Central memory CD4-positive, alpha-beta T cell (primary cell): ENCODE measurements around the gene MORF4L2.
"Not testable (repeated sequence)": the region's sequence is repeated elsewhere in the genome, so short reads cannot be mapped to it uniquely, and the experiment has no call there.

Source experiments
- DNase-seq: peaks from one replicate; pipeline ENCODE4 v3.0.0; 2022

MORF4L2 gene

GRCh38 chrX:103678199-103678993, 8.1 kb downstream of the MORF4L2 start:
- no peak for DNase-seq

- no peak for DNase-seq
Measured at GRCh38 chrX:103674531-103675454, 11.7 kb downstream of the MORF4L2 start.

DNA sequence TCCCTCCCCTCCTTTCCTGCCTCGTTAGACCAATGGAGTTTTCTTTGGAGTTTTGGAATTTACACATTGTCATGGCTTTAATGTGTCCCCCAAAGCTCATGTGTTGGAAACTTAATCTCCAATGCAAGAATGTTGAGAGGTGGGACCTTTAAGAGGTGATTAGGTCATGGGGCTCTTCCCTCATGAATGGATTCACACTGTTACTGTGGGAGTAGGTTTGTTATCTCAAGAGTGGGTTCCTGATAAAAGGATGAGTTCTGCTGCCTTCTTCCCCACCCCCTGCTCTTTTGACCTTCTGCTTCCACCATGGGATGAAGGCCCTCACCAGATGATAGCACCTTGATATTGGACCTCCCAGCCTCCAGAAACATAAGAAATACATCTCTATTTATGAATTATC, 16.8 kb downstream of the MORF4L2 start:
- no peak for DNase-seq

DNA sequence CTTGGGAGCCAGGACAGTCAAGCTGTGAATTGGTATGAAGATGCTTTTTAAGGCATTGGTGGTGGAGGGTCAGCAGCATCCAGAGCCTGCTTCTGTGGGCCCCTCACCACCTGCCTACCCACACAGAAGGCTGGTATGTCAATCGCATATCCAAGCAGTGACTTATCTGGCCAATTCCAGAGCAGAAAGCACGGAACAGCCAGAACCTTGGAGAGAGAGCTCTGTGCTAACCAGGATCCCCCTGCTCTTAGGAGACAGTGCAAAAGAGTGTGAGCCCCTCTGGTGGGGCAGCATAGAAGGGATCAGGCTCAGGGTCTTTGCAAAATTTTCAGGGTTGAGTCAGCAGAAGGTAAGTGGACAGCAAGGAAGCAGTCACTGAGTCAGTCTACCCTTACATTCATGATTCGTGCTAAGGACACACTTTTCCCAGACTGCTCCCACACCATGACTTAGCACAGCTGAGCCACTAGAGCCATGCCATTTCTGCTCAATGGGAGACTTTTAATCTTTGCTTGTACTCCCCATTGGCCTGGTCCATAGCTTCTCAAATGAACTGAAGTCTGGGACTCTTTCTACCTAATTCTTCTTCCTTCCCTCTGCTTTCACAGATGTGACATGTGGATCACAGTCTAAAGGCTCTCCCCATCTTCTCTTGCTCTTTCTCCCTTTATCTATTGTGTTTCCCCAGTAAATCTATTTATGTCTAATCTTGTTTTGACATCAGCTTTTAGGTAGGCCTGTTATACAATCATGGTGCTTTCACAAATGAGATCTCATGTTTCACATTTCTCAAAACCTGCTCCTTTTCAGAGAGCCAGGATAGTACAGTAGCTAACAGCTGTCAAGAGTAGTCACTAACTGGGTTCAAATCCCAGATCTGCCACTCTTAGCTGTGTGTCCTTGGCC, 20.0 kb downstream of the MORF4L2 start:
- no peak for DNase-seq

GRCh38 chrX:103663981-103664762, 22.3 kb downstream of the MORF4L2 start:
- no peak for DNase-seq

DNA sequence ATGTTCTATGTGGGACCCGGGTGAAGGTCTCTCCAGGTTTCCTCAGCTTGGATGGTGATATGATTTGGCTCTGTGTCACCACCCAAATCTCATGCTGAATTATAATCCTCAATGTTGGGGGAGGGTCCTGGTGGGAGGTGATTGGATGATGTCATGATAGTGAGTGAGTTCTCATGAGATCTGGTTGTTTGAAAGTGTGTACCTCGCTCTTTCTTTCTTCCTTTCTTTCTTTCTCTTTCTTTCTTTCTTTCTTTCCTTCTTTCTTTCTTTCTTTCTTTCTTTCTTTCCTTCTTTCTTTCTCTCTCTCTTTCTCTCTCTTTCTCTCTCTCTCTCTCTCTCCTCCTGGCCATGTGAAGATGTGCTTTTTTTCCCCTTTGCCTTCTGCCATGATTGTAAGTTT, 27.0 kb downstream of the MORF4L2 start:
- DNase-seq, result not testable (repeated sequence)

DNA sequence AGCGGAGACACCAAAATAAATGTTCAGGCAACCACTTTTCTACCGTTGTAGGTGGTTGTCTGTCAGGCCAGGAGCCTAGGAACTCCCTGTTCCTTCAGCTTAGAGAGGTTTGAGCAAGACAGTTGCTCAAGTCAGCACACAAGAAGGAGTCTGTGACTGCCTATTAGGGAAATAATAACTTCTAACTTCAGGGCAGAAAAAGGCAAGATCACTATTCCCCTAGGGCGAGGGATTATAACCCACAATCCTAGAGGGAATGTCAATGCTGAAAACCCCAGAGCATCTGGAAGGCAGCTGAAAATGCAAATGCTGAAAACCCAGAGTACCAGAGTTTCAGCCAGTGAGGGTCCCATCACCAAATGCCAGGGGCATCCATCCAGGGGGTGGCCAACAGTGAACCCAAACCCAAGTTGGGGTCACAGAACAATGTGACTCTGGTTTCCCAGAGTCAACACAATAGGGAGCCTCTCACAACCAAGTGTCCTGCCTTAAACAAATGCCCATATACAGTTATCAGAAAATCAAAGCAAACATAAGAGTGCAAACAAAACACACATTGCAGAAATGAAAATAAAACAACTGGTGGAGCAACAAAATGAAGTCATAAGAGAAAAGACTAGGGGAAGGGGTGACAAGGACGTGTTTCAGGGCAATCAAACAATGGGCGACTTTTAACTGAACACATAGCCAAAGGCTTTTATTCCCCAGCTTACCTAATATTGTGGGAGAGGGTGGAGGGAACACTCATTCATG, 27.6 kb downstream of the MORF4L2 start:
- no peak for DNase-seq

DNA sequence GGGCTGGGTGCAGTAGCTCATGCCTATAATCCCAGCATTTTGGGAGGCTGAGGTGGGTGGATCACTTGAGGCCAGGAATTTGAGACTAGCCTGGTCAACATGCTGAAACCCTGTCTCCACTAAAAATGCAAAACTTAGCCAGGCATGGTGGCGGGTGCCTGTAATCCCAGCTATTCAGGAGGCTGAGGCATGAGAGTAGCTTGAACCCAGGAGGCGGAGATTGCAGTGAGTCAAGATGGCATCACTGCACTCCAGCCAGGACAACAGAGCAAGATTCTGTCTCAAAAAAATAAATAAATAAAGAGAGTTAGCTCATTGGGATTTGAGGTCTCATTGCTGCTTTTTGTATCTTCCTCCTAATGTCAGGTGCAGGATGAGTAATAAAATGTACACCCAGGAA, 29.4 kb downstream of the MORF4L2 start:
- not testable (repeated sequence) for DNase-seq

GRCh38 chrX:103656617-103657016, 29.9 kb downstream of the MORF4L2 start:
- no peak for DNase-seq

DNA sequence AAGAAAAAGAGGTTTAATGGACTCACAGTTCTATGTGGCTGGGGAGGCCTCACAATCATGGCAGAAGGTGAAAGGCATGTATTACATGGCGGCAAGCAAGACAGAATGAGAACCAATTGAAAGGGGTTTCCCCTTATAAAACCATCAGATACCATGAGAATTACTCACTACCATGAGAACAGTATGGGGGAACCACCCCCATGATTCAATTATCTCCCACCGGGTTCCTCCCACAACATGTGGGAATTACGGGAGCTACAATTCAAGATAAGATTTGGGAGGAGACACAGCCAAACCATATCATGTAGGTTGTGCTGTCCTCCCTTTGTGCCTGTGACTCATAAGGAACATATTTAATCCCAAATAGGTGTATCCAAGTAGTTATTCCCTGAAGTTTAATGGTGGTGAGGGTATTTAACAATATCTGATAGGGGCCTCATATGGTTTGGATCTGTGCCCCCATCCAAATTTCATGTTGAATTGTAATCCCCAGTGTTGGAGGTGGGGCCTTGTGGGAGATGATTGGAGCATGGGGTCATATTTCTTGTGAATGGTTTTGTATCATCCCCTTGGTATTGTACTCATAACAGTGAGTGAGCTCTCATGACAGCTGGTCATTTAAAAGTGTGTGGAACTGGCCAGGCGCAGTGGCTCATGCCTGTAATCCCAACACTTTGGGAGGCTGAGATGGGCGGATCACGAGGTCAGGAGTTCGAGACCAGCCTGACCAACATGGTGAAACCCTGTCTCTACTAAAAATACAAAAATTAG, 31.1 kb downstream of the MORF4L2 start:
- not testable (repeated sequence) for DNase-seq

GRCh38 chrX:103651151-103651773, 35.2 kb downstream of the MORF4L2 start:
- no peak for DNase-seq

- no peak for DNase-seq
Measured at GRCh38 chrX:103647630-103648029, 38.9 kb downstream of the MORF4L2 start.

- no peak for DNase-seq
Measured at GRCh38 chrX:103644125-103644524, 42.4 kb downstream of the MORF4L2 start.

DNA sequence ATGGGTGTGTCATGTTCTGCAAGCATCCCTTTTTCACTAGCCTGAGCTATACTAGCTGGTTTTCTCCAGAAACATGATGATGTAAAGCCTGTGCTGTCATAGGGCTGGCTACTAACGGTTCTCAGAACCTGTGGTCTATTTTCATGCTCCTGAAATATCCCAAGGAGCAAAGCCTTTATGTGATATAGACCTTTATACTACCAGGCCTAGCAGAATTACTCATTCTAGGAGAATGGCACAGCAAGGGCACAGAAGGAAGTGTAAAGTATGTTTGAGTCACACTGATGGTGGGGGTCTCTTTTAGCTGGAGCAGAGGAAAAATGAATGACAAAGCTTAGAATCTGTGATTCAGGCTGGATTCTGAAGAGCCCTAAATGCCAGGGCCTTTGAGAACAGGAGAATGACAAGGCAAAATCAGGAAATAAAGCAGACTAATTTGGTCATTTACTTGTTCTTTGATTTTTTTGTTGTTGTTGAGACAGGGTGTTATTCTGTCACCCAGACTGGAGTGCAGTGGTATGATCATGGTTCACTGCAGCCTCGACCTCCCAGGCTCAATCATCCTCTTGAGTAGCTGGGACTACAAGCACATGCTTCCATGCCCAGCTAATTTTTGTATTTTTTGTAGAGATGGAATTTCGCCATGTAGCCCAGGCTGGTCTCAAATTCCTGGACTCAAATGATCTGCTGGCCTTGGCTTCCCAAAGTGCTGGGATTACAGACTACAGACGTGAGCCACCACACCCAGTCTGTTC, 45.9 kb downstream of the MORF4L2 start:
- no peak for DNase-seq

DNA sequence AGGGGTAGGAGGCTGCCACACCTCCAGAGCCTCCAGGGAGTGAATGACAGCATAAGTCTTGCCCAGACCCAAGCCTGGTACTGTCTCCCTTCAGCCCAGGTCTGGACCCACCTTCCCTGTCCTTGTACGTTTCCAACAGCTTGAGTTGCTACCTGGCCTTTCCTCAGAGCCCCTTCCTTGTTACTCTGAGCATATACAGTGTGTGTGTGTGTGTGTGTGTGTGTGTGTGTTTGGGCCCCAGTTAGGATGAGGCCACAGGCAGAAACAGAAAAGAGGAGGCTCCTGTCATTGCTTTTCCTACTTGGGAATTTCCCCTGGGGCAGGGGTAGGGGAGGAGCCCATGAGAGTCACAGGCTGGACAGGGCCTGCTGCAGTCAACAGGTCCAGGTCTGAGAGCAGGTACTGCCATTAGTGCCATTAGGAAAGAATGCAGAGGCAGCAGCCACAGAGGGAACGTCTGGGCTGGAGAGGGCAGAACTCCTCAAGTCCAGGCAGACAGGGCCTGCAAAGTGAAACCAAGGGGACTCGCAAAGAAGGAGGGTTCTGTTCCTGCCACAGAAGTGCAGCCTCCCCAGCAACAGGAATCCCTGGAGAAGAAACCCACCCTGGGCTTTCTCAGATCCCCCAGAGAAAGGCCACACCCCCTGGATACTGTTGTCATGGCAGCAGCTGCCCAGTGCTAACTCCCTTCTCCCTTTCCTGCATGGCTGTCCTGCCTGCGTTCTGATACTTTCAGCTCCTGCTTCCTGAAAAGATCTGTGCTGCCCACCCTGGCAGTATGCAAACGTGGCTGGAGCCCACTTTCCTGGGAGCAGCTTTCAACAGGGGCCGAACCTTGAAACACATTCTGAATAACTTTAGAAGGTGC, 47.8 kb downstream of the MORF4L2 start:
- not testable (repeated sequence) for DNase-seq

DNA sequence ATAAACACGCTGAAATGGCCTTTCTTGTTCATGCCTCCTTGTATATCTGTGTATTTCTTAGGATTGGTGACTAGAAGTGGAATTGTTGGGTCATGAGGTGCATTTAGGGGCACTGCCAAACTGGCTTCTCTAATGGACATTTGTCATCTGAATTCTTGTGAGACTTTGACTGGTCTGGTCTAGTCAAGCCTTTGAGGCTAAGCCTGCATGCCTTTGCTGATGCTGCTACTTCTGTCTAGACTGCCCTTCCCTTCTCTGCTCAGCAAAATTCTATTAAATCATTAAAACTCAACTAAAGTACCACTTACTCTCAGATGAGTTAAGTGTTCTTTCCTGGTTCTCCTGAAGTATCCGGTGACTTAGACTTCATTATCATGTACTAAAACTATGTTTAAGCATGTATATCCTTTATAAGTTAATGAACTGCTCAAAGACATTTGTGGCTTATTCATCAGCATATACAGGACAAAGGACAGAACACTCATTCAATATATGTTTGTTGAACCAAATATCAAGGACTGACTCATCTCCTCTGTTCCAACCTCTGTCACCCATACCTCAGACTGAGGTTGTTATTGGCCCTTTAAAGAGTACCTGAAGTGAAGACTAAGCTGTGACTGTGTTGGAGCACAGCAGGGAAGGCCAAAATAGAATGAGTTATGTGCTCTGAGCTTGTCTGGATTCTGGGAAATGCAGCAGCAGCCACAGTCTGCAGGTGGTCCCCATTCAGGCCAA, 48.7 kb downstream of the MORF4L2 start:
- no peak for DNase-seq

DNA sequence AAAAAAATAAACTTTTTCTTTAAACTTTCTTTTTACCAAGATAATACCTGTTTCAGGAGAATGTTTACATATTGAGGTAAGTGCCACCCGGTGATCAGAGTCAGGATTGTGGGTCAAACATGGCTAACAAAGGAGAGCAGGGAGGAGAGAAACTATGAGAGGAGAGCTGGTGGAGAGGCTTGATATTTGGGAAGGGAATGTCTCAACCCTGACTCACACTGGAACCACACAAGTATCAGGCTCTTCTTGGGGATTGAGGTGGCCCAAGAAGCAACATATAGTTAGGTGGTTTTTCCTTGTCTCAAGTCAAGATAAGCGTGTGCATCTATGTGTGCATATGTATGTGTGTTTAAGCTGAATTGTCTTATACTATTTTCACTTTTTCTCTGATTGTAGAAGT, 51.1 kb downstream of the MORF4L2 start:
- no peak for DNase-seq
